Transverse colon (tissue), 4 donors: ENCODE results near the gene TMEM50A. TPM values are rescaled to one million over a fixed set of nuclear protein-coding genes. Genes with fewer than 3 reads are reported as not detected.

Experiments used
- DNase-seq: peaks from one replicate; pipeline ENCODE4 v3.0.0-alpha.2; 2019
- H3K27ac ChIP-seq, 4 donors: fragments of 200-600 bp; sonication (generic); 2 replicates each; pipeline ENCODE4 v1.5.1; 2016 to 2018; ENCODE audit warnings: inconsistent platforms in 4 of 4
- H3K27me3 ChIP-seq: fragments of 200-600 bp; sonication (generic); 2 replicates; pipeline ENCODE4 v1.5.1; 2017; ENCODE audit warnings: inconsistent platforms
- H3K36me3 ChIP-seq, 4 donors: fragments of 200-600 bp; sonication (generic); 2 replicates each; pipeline ENCODE4 v1.5.1; 2017 to 2019; ENCODE audit warnings: inconsistent platforms in 4 of 4
- H3K4me1 ChIP-seq, 4 donors: fragments of 200-600 bp; sonication (generic); 2 replicates each; pipeline ENCODE4 v1.5.1; 2017 to 2020; ENCODE audit warnings: inconsistent platforms in 4 of 4
- H3K4me3 ChIP-seq, 4 donors: fragments of 200-600 bp; sonication (generic); 1 replicate in 1 of 4; 2 replicates in 3 of 4; pipeline versions ENCODE4 v1.5.1 to v1.6.1; 2017 to 2019; ENCODE audit warnings: inconsistent platforms in 4 of 4
- H3K9me3 ChIP-seq, 2 donors: fragments of 200-600 bp; sonication (generic); 2 replicates each; pipeline ENCODE4 v1.5.1; 2017 to 2019; ENCODE audit warnings: inconsistent platforms in 2 of 2
- CTCF ChIP-seq, 5 experiments: fragments of 200-600 bp in 3 of 5; fragments of 450-650 bp in 2 of 5; sonication (generic) in 3 of 5; IDR thresholded peaks; 1 replicate in 2 of 5; 2 replicates in 3 of 5; pipeline ENCODE4 v1.5.1; 2016 to 2017; ENCODE audit warnings: antibody characterized with exemption in 5 of 5, inconsistent platforms in 3 of 5, mild to moderate bottlenecking in 2 of 5, moderate library complexity in 1 of 5
- EP300 ChIP-seq: sonication (generic); formaldehyde crosslinking; IDR thresholded peaks from one replicate; pipeline ENCODE4 v1.6.1; 2017; ENCODE audit warnings: antibody characterized with exemption, low read depth
- POLR2A ChIP-seq: fragments of 450-650 bp; IDR thresholded peaks from one replicate; pipeline ENCODE4 v1.6.1; 2016; ENCODE audit warnings: antibody characterized with exemption, mild to moderate bottlenecking, moderate library complexity
- POLR2AphosphoS5 ChIP-seq, 3 donors: sonication (generic); formaldehyde crosslinking; IDR thresholded peaks; one replicate each; pipeline ENCODE4 v1.6.1; 2016; ENCODE audit warnings: antibody characterized with exemption in 3 of 3
- WGBS, 2 donors: methylation state at CpG; one replicate each; pipeline ENCODE4 v1.1.5; 2018; ENCODE audit warnings: low coverage in 1 of 2; 5-methylcytosine and 5-hydroxymethylcytosine counted together
- in situ Hi-C, 4 donors: fragments of 200-750 bp; cut with MboI; loops; one replicate each; pipeline versions ENCODE4 v1.15.0 to v1.15.1; 2017; ENCODE audit warnings: low sequenced_read_pairs in 3 of 4, low pct_ligation_motif_present in 1 of 4, low pct_unique_long_range_greater_than_20kb in 1 of 4
- intact Hi-C: fragments of 100-400 bp; cut with DNase I; formaldehyde crosslinking; loops from one replicate; pipeline ENCODE4 v1.15.1; 2023; ENCODE audit warnings: low total_unique reads
- total RNA-seq, 4 donors: library from RNA; depleted of rRNA; stranded (reverse); fragments of >200 nt; gene quantifications; one replicate each; pipeline ENCODE4 v1.1.0, GENCODE V29; 2016

Gene TMEM50A
- total RNA-seq, 4 donors from 2014 or later, result 21.7 to 108 (median 74.6) TPM

- TF ChIP-seq POLR2A (no peak), EP300 (no peak), POLR2AphosphoS5 (IDR thresholded peaks at IDR 0.05) (no peak), CTCF (IDR thresholded peaks at IDR 0.05) (no peak)
- Histone ChIP-seq H3K4me3 (no peak overlapping the region), H3K4me1 (no peaks in the 10 kb centered on the region), H3K36me3 (peaks cover 0 to 59% (median 29%) of the 10 kb centered on the region in 4 donors), H3K27ac (no peak overlapping the region), H3K27me3 (no peaks in the 10 kb centered on the region), H3K9me3 (no peaks in the 10 kb centered on the region)
- 74 to 82% methylated on average over 6 of the region's 6 CpGs for WGBS, 2 donors
- in situ Hi-C loops (no loop called here), intact Hi-C loops (no loop called here)
- no peak for DNase-seq
Observed at GRCh38 chr1:25355841-25356395, 17.8 kb downstream of the TMEM50A start.

- TF ChIP-seq EP300 (no peak), POLR2AphosphoS5 (IDR thresholded peaks at IDR 0.05) (no peak), CTCF (IDR thresholded peaks at IDR 0.05) (no peak), POLR2A (no peak)
- Histone ChIP-seq H3K27ac (no peak overlapping the region), H3K4me3 (no peak overlapping the region), H3K36me3 (peaks cover 0 to 63% (median 30%) of the 10 kb centered on the region in 4 donors), H3K27me3 (no peaks in the 10 kb centered on the region), H3K4me1 (no peaks in the 10 kb centered on the region), H3K9me3 (no peaks in the 10 kb centered on the region)
- intact Hi-C loops, result no loop called here
- in situ Hi-C loops, result no loop called here
- no peak for DNase-seq
Observed at GRCh38 chr1:25356441-25356840, 18.3 kb downstream of the TMEM50A start.

- in situ Hi-C loops (no loop called here), intact Hi-C loops (no loop called here)
- no peak for TF ChIP-seq CTCF (IDR thresholded peaks at IDR 0.05)
- no peak for TF ChIP-seq EP300
- no peak for TF ChIP-seq POLR2A
- no peak for TF ChIP-seq POLR2AphosphoS5 (IDR thresholded peaks at IDR 0.05)
- H3K27me3 ChIP-seq, result no peaks in the 10 kb centered on the region
- H3K4me1 ChIP-seq, result no peaks in the 10 kb centered on the region
- WGBS, 2 donors, result 100% methylated on average over 1 of the region's 1 CpG
- peaks cover 0 to 67% (median 32%) of the 10 kb centered on the region in 4 donors for H3K36me3 ChIP-seq
- no peak for DNase-seq
- no peak overlapping the region for H3K27ac ChIP-seq
- no peaks in the 10 kb centered on the region for H3K9me3 ChIP-seq
- no peak overlapping the region for H3K4me3 ChIP-seq
Observed at GRCh38 chr1:25356848-25357247, 18.7 kb downstream of the TMEM50A start.

- WGBS, 2 donors, result 82 to 90% methylated on average over 6 to 7 of the region's 7 CpGs
- in situ Hi-C loops (no loop called here), intact Hi-C loops (no loop called here)
- TF ChIP-seq POLR2A (no peak), EP300 (no peak)
- DNase-seq, result no peak
- Histone ChIP-seq H3K9me3 (no peaks in the 10 kb centered on the region), H3K27me3 (no peaks in the 10 kb centered on the region), H3K36me3 (peaks cover 0 to 40% (median 19%) of the 10 kb centered on the region in 4 donors), H3K4me1 (no peaks in the 10 kb centered on the region), H3K27ac (peak overlapping the region in 1 of 4 donors; percentile 1), H3K4me3 (no peak overlapping the region)
Observed at GRCh38 chr1:25360596-25361581, 22.8 kb downstream of the TMEM50A start.
